Right cardiac atrium (tissue), 5 donors: ENCODE data around the gene CDK4. TPM values are rescaled to one million over a fixed set of nuclear protein-coding genes. Genes with fewer than 3 reads are reported as not detected.

Experiments used
- ATAC-seq, 2 donors: fragments of 200-7000 bp; cut with Tn5 transposase; one replicate each; pipeline versions ENCODE4 v1.8.0 to v1.9.1; 2020; ENCODE audit warnings: moderate library complexity in 2 of 2, mild to moderate bottlenecking in 1 of 2
- DNase-seq, 3 donors: peaks; one replicate each; pipeline ENCODE4 v3.0.0-alpha.2; 2020
- H3K27ac ChIP-seq: one replicate; pipeline ENCODE4 v1.5.1; 2013; ENCODE audit warnings: mild to moderate bottlenecking, low read length, control low read depth, moderate library complexity
- H3K27me3 ChIP-seq: one replicate; pipeline ENCODE4 v1.6.1; 2013; ENCODE audit not compliant: control insufficient read depth, insufficient read depth
- H3K4me1 ChIP-seq: one replicate; pipeline ENCODE4 v1.6.1; 2013; ENCODE audit warnings: low read length; ENCODE audit not compliant: control insufficient read depth, insufficient read depth
- H3K4me3 ChIP-seq: one replicate; pipeline ENCODE4 v1.5.1; 2013; ENCODE audit warnings: low read length, control low read depth
- H3K9me3 ChIP-seq: one replicate; pipeline ENCODE4 v1.6.1; 2013; ENCODE audit warnings: low read length; ENCODE audit not compliant: control insufficient read depth
- WGBS: extraction: QIAGEN DNeasy Blood & Tissue Kit; methylation state at CpG from one replicate; pipeline ENCODE4 v1.1.7; 2013; 5-methylcytosine and 5-hydroxymethylcytosine counted together
- intact Hi-C, 4 donors: fragments of 100-400 bp; cut with DNase I; formaldehyde crosslinking; loops; one replicate each; pipeline versions ENCODE4 v1.11.0 to v1.14.0; 2022 to 2023
- polyA plus RNA-seq: library from polyadenylated mRNA; stranded (reverse); fragments of 200-250 nt; gene quantifications from one replicate; pipeline ENCODE4 v1.2.3, GENCODE V29; 2013
- total RNA-seq, 4 donors: library from RNA; stranded (reverse); fragmentation: NEBNext Ultra II Directional; extraction: Animal tissue kit (Norgen Biotek cat#: 25700); gene quantifications; one replicate each; pipeline ENCODE4 v1.2.1, GENCODE V29; 2021
- donor health status: healthy with polysubstance abuse.
- donor health status: DM: no; HTN: yes; CAD: no.
- donor health status: DM: no; HTN: no; CAD: no.
- donor health status: DM: no; HTN: yes; CAD: no; lungs with severe emphysema.
- donor health status: DM: yes; HTN: yes; CAD: no.

Gene CDK4
- total and polyA plus RNA-seq, 5 donors, result 29.7 to 53.9 (median 53.2) TPM

DNA sequence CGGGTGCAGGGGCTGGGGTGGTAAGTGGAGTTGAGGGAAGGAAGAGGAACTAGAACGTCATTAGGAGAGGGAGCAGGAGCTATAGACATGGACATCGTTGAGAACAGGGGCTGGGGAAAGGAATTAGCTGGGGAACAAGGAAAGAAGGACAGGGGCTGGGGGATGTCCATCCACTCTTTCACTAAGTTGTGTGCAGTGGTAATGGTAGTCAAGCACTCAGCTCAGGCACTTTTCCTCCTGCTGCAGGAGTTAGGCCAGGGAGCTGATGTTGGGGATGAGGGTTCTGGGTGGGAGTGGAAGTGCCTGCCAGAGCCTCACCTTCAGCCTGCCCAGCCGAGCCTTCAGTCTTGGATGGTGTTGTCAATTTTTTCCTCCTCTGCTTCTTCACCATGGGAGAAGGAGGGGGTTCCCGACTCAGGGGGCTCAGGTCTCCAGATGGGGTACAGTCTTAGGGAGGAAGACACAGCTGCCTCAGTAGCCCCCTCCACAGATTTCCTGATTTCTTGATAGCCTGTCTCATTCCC lies 22.7 kb downstream of the CDK4 start:
- intact Hi-C loops, result no loop called here
- Histone ChIP-seq H3K4me3 (no peak overlapping the region), H3K27me3 (no peaks in the 10 kb centered on the region), H3K27ac (no peak overlapping the region), H3K9me3 (no peaks in the 10 kb centered on the region), H3K4me1 (peaks cover 2% of the 10 kb centered on the region)
- WGBS, result 48% methylated on average over 5 of the region's 5 CpGs
- ATAC-seq (no peak), DNase-seq (no peak)

DNA sequence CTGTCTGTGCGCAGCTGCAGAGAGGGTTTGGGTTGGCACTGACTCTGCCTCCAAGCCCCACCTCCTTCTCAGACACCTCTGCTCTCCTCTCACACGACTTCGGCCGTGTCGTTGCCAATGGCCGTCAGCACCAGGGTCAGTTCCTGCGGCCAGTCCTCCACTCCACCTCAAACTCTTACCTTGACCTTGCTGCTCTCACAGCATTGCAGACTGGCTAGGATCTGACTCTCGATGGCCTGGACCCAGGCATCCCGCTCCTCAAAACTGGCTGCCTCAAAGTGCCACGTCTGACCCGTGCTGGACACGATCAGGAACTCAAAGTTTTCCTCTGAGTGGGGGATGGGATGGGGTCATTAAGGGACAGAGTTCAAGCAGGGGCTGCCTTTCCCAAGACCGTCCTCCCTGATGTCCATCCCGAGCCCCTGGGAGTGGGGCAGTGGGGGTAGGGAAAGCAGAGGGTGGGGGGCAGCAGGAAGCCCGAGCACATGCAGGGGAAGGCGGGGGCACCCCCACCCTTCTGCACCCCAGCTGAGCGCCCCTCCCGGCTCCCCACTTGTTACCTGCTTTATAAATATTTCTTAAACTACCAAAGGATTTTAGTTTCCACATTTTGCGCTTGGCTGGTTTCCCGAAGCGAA lies 24.2 kb downstream of the CDK4 start:
- intact Hi-C loops, result no loop called here
- no peak overlapping the region for H3K27ac ChIP-seq
- H3K4me1 ChIP-seq, result peaks cover 2% of the 10 kb centered on the region
- 46% methylated on average over 21 of the region's 21 CpGs for WGBS
- ATAC-seq, result no peak
- no peak for DNase-seq
- no peaks in the 10 kb centered on the region for H3K9me3 ChIP-seq
- no peak overlapping the region for H3K4me3 ChIP-seq
- H3K27me3 ChIP-seq, result no peaks in the 10 kb centered on the region

DNA sequence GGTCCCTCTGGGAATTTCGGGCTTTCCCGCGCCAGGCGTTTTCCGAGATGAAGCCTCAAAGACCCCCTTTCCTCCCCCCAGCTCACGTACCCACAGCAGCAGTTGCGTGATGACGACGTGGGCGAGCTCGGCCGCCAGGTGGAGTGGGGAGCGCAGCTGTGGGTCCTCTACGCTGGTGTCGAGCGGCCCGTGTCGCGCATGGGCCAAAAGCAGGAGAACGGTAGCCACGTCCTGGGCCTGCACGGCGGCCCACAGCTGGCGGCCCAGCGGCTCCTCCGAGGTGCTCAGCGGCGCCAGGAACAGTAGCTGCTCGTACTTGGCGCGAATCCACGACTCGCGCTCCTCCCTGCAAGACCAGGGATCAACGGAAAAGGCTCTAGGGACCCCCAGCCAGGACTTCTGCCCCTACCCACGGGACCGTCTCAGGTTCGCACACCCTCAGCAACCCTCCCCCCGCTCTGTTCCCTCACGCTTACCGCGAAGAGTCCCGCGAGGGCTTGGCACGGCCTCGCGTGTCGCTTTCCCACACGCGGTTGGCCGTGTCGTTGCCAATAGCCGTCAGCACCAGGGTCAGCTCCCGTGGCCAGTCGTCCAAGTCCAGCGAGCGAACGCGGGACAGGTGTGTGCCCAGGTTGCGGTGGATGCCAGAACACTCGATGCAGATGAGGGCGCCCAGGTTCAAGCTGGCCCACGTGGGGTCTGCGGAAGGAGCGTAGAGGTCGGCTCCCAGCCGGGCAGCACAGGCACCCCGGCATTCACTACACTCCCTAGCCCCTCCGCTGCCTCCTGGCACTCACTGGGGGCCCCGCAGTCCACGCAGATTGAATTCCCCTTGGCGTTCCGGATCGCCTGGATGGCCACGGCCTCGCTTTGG lies 25.0 kb downstream of the CDK4 start:
- DNase-seq, result peak; percentile 61 to 87 (median 82)
- no peaks in the 10 kb centered on the region for H3K27me3 ChIP-seq
- no peak overlapping the region for H3K27ac ChIP-seq
- no peaks in the 10 kb centered on the region for H3K9me3 ChIP-seq
- H3K4me3 ChIP-seq, result peak overlapping the region; percentile 39
- WGBS, result 26% methylated on average over 76 of the region's 76 CpGs
- ATAC-seq, result peak; percentile 53 to 56
- H3K4me1 ChIP-seq, result peaks cover 2% of the 10 kb centered on the region
- intact Hi-C loops, result no loop called here

DNA sequence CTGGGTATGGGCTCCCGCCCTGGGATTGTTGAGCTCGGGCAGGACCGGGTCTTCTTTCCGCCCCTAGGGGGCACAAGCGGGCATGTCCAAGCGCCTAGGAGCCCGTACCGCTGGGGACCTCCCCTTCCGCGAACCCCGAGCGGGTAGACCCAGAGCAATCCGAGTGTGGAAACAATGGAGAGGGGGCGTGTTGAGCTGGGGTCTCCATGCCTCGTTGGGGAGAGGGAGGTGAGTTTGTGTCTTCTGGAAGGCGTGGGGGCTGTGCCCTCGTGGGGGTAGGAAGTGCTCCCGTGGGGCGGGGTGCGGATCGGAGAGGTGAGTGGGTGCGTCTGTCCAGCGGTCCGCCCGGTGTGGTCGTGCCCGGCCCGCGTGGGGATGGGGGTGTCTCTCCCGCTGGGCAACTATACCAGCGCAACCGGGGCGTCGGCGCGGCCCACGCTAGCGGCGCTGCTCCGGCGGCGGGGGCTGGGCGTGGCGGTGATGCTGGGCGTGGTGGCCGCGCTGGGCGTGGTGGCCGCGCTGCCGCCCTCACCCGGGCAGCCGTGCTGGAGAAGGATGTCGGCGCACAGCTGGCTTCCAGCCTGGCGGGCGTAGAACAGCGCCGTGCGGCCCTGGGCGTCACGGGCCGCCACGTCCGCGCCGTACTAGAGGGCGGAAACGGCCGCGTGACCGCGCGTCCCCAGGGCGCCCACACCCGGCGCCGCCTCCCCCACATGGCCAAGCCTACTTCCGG lies 25.8 kb downstream of the CDK4 start:
- H3K27ac ChIP-seq, result no peak overlapping the region
- intact Hi-C loops, result no loop called here
- peaks cover 2% of the 10 kb centered on the region for H3K4me1 ChIP-seq
- WGBS, result 10% methylated on average over 79 of the region's 79 CpGs
- ATAC-seq (peak; percentile 79 to 81), DNase-seq (peak; percentile 84 to 92 (median 88))
- H3K9me3 ChIP-seq, result no peaks in the 10 kb centered on the region
- peak overlapping the region; percentile 39 for H3K4me3 ChIP-seq
- H3K27me3 ChIP-seq, result no peaks in the 10 kb centered on the region

DNA sequence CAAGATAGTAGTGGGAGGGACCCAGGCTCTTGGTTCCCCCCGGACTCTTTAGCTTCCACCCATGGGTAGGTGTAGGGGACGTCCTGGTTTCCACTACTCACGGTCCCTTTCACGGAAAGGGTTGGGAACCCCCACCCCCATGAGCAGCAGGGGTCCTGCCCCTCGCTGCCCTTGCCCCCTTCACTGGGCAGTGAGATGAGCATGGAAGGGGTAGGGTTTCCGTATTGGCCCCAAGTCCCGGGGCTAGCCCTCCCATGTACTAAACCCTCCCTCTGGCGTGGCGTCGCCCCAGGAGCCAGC lies 26.3 kb downstream of the CDK4 start:
- ATAC-seq (no peak), DNase-seq (no peak)
- Histone ChIP-seq H3K27me3 (no peaks in the 10 kb centered on the region), H3K4me1 (peaks cover 2% of the 10 kb centered on the region), H3K9me3 (no peaks in the 10 kb centered on the region), H3K4me3 (no peak overlapping the region), H3K27ac (no peak overlapping the region)
- WGBS, result 13% methylated on average over 10 of the region's 10 CpGs
- intact Hi-C loops, result no loop called here

DNA sequence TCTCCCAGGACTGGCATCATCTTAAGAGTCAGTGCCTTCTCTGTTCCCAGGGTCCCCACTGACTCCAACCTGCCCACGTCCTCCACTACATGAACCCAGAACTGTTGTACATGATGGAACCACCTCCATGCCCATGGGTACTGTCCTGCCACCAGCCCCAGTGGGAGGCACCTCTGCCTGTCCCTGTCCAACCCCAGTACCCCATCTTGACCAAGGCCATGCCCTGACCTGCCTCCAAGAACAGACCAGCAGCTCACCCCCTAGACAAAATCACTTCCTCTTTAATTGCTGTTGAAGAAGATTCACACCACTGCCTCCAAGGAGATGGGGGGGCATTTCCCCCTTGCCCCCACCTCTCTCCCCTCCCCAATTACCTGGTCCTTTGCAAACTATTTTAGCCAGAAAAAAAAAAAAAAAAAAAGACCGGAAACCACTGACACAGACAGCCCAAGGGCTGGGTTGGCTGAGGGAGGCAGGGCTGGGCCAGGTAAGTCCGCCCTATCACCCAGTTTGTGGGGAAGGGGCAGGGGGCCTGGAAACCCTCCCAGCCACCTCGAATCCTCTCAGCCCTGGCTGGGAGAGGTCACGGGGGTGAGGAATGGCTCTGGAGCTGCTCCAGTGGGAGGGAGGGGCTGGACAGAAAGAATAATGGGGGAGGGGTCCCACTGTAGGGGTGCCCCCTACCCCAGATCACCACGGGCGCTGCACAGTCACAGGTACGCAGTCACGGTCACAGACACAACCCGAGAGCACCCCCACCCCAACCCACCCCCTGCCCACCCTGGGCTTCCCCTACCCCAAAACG lies 27.0 kb downstream of the CDK4 start:
- Histone ChIP-seq H3K27ac (no peak overlapping the region), H3K4me1 (peaks cover 2% of the 10 kb centered on the region), H3K4me3 (no peak overlapping the region), H3K27me3 (no peaks in the 10 kb centered on the region), H3K9me3 (no peaks in the 10 kb centered on the region)
- no peak for ATAC-seq
- intact Hi-C loops, result no loop called here
- no peak for DNase-seq
- 52% methylated on average over 11 of the region's 11 CpGs for WGBS

DNA sequence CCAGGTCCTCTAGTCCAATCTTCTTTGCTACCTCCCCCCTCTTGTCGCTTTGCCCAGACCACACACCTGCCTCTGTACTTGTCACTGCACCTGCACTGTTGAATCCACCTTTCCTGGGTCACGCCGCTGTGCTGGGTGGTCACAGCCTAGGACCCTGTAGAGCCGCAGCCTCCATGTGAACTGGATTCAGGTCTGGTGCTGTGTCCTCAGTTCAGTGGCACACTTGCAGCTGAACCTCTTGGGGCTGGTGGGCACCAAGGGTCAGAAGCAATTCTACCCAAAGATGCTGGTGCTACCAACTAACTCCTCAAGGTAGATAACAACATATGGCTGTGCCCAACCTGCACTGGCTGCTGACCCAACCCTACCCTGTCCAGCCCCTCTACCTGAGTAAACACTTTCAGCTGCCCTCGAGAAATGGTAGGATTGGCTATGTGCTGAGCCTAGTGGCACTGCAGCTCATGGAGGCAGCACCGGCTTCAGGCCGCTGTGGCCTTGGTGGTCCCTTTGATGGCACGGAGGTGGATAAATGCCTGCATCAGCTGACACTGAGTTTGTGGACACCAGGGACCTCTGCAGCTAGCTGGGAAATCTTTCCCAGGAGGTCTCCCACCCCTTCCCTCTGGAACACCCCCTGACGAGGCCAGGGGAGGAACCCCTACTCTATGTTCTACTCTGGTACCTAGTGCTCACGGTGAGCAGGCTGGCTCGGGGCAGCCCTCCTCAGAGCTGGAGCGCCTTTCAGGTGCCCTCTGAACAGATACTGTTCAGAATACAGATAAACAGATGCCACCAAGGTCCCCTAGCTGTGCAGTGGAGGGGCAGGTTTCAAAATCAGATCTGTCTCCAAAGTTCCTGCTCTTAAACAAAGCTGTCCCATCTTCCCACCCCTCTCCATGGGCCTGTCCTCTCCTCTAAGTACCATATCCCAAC lies 27.8 kb downstream of the CDK4 start:
- Histone ChIP-seq H3K4me3 (no peak overlapping the region), H3K4me1 (peaks cover 2% of the 10 kb centered on the region), H3K27ac (no peak overlapping the region), H3K9me3 (no peaks in the 10 kb centered on the region), H3K27me3 (no peaks in the 10 kb centered on the region)
- DNase-seq (no peak), ATAC-seq (no peak)
- WGBS, result 84% methylated on average over 12 of the region's 12 CpGs
- intact Hi-C loops, result no loop called here

DNA sequence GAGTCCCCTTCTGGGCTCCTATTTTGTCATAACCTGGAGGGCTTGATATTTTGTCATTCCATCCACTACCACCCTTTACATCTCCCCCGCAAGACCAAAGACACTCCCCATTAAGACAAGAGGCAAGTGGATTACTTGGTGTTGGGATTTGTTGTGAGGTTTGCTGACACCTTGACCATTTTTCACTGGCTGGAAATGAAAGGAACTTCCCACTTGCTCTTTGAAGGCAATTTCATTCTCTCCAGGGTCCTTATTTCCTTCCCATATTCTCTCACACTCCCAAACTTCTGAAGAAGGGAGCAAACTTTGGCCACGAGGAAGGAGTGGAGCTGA lies 28.5 kb downstream of the CDK4 start:
- no peaks in the 10 kb centered on the region for H3K27me3 ChIP-seq
- ATAC-seq, result no peak
- peaks cover 2% of the 10 kb centered on the region for H3K4me1 ChIP-seq
- no peaks in the 10 kb centered on the region for H3K9me3 ChIP-seq
- no peak overlapping the region for H3K4me3 ChIP-seq
- no peak for DNase-seq
- WGBS, result 55% methylated on average over 2 of the region's 2 CpGs
- no peak overlapping the region for H3K27ac ChIP-seq
- intact Hi-C loops, result no loop called here

DNA sequence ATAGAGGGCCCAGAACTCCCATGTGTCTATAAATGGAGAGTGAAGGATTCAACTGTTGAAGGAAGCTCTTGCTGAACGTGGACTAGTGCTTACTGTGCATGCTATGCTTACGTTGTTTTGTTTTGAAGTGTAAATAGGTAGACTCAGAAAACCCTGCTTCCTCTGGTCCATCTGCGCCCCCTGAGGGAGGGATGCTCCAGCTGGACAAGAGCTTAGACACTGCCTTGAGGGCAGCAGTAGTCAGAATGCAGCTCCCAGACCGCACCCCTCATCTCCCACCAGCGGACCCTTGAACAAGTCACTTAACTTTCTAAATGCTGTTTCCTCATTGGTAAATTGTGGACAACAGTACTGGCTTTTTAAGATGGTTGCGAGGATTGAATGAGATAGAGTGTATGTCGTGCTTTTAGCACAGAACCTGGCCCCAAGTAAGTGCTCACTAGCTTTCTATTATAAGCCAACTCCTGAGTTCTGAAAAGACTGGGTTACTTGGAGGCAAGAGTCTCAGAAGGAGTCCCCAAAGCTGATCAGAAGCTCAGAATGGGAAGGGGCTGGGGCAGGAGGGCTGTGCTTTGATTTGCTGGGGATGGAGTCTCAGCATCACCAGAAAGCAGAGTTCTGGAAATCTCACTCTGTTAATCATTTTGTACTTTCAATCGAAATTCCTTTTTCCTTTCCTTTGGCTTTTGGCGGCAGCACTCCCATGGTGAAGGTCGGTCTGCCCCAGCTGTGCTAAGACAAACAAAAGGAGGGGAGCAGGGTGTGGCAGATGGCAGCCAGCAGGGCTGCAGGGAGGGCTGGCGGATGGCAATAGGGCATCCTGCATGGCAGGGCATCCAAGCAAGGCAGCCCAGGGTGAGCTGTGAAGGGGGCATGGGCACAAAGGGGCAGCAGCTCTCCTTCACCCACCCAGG lies 29.1 kb downstream of the CDK4 start:
- WGBS, result 53% methylated on average over 11 of the region's 11 CpGs
- Histone ChIP-seq H3K9me3 (no peaks in the 10 kb centered on the region), H3K27ac (no peak overlapping the region), H3K4me3 (no peak overlapping the region), H3K4me1 (peaks cover 2% of the 10 kb centered on the region), H3K27me3 (no peaks in the 10 kb centered on the region)
- ATAC-seq (no peak), DNase-seq (no peak)
- intact Hi-C loops, result no loop called here
